NCI-H2107 treated with DMSO at 0.1 percent for 48 hours (cell line): Measurements from ENCODE around the gene HDAC9.

Source experiments
- DNase-seq: peaks from one replicate; lab custom pipeline; 2025; ENCODE audit not compliant: unreplicated experiment; lab: John Stamatoyannopoulos, UW

Gene HDAC9

DNA sequence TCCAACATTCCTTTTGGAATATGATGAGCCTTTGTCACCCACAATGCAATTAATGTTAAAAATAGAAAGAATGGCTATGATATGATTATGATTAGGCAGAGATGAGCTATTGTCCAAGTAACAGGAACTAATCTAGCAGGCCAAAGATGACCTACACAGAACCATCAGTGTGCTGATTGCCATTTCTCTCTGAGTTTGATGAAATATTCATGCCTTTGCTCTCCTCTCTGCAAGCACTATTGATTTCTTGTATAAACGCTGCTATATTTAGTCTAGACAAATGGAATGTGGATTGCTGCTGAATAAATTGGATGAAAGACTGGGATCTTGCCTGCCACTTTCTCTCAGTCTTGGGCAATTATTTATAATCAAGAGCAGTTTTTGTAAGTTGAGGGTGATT is 85.4 kb downstream of the HDAC9 start:
- no peak for DNase-seq

DNA sequence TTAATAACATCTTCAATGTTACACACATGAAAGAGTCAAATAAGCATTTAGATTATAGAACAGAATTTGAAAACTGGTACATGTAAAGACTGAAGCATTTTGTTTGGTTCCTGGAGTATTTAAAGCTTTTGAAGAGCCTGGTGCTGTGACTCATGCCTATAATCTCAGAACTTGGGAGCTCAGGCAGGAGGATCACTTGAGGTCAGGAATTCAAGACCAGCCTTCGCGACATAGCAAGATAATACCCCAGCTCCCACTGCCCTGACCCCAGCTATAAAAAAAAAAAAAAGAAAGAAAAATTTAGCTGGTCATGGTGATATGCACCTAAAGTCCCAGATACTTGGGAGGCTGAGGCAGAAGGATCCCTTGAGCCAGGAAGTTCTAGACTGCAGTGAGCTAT is 87.8 kb downstream of the HDAC9 start:
- no peak for DNase-seq

DNA sequence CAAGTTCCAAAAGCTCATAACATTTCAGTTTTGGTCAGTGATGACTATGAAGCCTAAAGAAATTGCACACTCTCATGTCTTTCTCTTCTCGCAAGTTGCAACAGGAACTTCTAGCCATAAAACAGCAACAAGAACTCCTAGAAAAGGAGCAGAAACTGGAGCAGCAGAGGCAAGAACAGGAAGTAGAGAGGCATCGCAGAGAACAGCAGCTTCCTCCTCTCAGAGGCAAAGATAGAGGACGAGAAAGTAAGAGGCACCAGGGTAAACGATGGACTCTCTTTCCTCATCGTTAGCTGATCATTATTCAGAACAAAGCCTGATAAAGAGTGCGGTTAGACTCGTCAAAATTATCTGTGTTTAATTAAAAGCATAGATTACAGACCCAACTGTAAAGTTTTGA is 94.7 kb downstream of the HDAC9 start:
- DNase-seq, result no peak

- peak; percentile 72 for DNase-seq
These were observed 95.3 kb downstream of the HDAC9 start for GRCh38 chr7:18590744-18591340.

DNA sequence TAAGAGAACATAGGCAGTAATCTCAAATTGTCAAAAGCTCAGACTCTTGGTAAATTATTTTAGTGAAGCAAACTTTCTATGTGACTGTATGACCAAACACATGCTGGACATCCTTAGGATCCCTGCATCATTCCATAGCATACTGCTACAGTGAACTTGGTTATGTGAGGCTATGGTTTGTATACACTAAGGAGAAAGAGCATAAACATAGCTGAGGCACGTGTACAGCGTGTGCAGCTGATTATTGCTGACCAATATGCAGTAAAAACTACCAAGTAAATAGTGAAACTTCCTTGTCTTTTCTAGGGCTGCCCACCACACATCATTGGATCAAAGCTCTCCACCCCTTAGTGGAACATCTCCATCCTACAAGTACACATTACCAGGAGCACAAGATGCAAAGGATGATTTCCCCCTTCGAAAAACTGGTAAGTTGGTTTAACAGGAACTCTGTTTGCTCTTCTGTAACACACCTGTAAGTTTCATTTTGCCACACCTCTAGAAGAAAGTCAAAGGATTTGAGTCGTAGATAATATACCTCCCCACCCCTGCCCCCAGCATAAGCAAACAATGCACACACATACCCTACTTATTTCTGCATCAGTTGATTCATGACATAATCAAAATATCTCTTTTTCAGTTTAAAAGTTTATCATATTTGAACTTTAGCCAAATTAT is 98.2 kb downstream of the HDAC9 start:
- no peak for DNase-seq

GRCh38 chr7:18597754-18598153 is 102.2 kb downstream of the HDAC9 start:
- DNase-seq, result no peak

GRCh38 chr7:18607025-18607424 is 111.5 kb downstream of the HDAC9 start:
- no peak for DNase-seq

DNA sequence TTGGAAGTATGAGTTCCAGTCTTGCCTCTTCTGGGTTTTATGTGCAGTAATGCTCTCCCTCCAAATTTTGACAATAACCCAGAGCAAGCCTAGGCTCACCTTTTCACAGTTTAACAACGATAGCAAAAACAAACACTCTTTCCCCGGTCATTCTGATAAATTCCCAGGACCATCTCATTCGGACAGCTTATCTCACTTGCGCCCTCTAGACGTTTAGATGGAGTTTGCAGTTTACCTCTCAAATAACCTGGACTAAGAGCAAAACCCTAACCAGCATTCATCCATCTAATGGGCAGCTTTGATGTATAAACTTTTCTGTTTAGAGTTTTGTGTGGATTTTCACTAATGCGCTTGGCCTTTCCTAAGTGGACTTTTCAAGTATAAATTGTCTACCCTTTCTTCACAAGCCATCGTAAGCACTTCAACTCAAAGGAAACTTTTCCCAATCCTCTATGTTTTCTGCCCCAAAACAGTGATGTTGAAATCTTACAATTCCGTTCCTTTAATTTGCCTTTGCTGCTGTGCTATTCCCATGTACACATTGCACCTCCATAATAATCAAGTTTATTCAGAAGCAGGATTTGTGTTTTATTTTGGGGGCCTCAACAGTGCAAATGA is 114.9 kb downstream of the HDAC9 start:
- DNase-seq, result no peak

GRCh38 chr7:18614841-18615240 is 119.3 kb downstream of the HDAC9 start:
- no peak for DNase-seq

DNA sequence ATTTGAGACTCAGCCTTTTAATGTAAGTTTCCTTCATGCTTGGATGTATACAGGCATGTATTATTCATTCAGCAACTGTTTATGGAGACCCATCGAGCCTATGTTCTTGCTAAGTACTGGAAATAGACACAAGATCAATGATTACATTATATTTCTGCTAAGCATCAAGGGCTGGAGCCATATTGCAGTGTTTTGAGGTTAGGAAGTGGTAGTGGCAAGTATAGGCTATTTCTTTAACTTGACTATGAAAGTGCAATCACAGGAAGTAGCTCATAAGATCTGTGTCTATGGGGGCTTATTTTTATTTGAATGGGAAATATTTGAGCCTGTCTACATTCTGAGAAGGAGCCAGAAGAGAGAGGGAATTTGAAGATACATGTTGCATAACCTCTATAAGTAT is 123.8 kb downstream of the HDAC9 start:
- no peak for DNase-seq

GRCh38 chr7:18623389-18623788 is 127.8 kb downstream of the HDAC9 start:
- no peak for DNase-seq

- DNase-seq, result no peak
These were observed 128.9 kb downstream of the HDAC9 start for GRCh38 chr7:18624459-18624858.

GRCh38 chr7:18626086-18626485 is 130.5 kb downstream of the HDAC9 start:
- no peak for DNase-seq

- no peak for DNase-seq
These were observed 131.2 kb downstream of the HDAC9 start for GRCh38 chr7:18626717-18627116.

DNA sequence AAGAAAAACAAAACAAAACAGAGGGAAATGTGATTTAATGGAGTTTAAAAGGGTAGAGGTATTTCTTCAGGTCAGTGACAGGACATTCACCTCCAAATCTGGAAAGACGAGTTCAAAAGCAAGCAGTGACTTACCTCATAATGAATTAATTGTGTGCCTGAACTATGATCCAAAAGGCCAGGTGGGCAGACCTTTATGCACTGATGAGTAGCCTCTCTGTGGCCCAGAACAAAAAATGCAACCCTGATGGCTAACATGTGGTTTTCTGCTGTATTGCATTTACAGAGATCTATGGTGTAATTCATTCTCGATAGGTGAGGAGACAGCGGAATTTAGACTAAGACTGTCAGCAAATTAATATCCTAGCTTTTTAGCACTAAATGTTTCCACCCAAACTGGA is 142.0 kb downstream of the HDAC9 start:
- no peak for DNase-seq

DNA sequence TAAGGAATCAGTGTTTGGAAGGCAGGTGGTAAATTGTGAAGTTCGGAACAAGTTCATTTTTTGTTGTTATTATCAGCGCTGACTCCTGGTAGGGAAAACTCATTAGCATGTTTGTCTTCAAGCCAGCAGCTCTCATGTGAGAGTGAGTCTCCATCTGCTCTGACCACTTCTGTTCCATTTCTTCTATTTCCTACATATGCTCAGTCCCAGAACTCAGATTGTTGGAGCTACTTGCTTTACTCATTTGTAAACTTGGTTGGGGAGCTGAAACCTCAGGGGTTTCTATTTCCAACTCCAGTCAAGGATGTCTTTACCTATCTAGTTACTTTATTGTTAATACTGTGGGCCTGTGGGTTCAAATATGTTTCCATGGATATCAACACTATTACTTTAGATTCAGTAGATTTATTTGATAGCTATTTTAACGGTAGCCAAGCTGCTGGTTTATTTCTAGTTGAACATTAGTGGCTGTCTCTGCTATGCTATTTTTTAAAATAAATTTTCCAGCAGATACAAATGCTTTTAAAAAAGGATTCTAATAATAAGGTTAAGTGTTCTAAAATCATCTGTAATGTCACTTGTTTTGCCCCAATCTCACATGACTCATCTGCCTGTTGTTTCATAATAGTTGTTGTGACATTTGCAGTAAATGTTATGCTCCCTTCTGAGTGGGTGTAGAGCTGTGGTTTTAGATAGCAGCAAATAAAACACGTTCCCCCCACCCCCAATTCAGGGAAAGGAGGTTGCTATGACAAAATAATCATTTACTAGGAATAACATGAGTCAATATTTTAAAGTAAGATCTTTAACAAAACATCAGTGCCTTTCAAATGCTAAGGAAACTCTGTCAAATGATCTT is 143.3 kb downstream of the HDAC9 start:
- DNase-seq, result no peak

DNA sequence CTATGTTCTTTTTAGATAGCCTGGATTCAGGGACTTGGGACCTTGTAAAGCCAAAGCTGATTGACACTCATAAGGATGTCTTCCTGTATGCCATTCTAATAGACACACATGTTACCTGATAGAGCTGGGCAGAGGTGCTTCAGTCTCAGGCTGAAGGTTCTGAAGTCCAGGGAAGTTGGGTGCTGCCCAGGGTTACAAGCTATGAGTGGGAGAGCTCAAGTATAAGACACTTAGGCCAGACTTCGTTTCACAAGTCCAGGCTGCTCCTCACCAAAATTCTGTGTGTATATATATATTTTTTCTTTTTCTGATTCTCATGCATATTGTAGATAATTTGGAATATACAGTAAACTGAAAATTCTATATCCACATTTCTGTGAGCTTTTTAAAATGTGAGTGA is 144.2 kb downstream of the HDAC9 start:
- no peak for DNase-seq

DNA sequence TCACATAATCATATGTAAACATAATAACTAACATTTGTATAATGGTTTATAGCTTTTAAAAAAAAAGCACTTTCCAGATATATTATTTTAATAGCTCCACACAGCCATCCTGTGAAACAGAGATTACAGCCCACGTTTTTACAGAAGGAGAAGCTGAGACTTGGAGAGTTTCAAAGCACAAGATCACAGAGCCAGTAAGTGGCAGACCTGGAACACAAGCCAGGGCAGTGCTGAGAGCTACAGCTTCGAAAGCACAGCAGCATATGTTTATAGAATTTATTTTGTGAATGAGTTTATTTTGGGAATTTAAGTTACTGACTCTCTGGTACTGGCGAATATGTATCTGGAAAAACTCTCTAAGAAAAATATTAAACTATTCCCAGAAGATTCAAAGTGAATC is 149.4 kb downstream of the HDAC9 start:
- no peak for DNase-seq

- no peak for DNase-seq
These were observed 152.0 kb downstream of the HDAC9 start for GRCh38 chr7:18647582-18647981.

- no peak for DNase-seq
These were observed 153.6 kb downstream of the HDAC9 start for GRCh38 chr7:18648849-18649758.
